CD4-positive, alpha-beta T cell treated with Interleukin-1 beta for 1 hour (primary cell): Measurements from ENCODE around the gene PSME1.
"Not testable (repeated sequence)": the region's sequence is repeated elsewhere in the genome, so short reads cannot be mapped to it uniquely, and the experiment has no call there.

Source experiments
- DNase-seq, 2 donors: peaks; one replicate each; pipeline ENCODE4 v3.0.0-alpha.2; 2020 to 2022

PSME1 gene

GRCh38 chr14:24105609-24106239 is 30.3 kb upstream of the PSME1 start:
- DNase-seq: not testable (repeated sequence)

GRCh38 chr14:24106672-24107271 is 29.2 kb upstream of the PSME1 start:
- DNase-seq: no peak

GRCh38 chr14:24108336-24108874 is 27.6 kb upstream of the PSME1 start:
- DNase-seq: no peak

- DNase-seq: no peak
Measured at GRCh38 chr14:24110060-24110459, 25.9 kb upstream of the PSME1 start.

GRCh38 chr14:24110523-24110922 is 25.5 kb upstream of the PSME1 start:
- DNase-seq: no peak

GRCh38 chr14:24113379-24113800 is 22.6 kb upstream of the PSME1 start:
- no peak for DNase-seq

- peak; percentile 80 to 86 for DNase-seq
Measured at GRCh38 chr14:24113801-24114531, 22.0 kb upstream of the PSME1 start.

GRCh38 chr14:24114532-24115421 is 21.2 kb upstream of the PSME1 start, which contains the start of the genes DCAF11 and NRL:
Gene DCAF11, plus strand, starts transcription at chr14:24114777. Its CDS starts 818 bp downstream, at chr14:24115595.
Gene NRL, minus strand, starts transcription at chr14:24114949. Its CDS starts 32,101 bp downstream, at chr14:24082848.
- DNase-seq: peak; percentile 99 to 100

GRCh38 chr14:24115422-24116127 is 20.4 kb upstream of the PSME1 start:
- DNase-seq: no peak

- DNase-seq: no peak
Measured at GRCh38 chr14:24116128-24116814, 19.7 kb upstream of the PSME1 start.

GRCh38 chr14:24117179-24117578 is 18.8 kb upstream of the PSME1 start:
- DNase-seq: no peak

GRCh38 chr14:24119691-24120090 is 16.3 kb upstream of the PSME1 start:
- DNase-seq: no peak

GRCh38 chr14:24121210-24121609 is 14.8 kb upstream of the PSME1 start:
- DNase-seq: no peak

GRCh38 chr14:24122416-24122815 is 13.6 kb upstream of the PSME1 start:
- no peak for DNase-seq

GRCh38 chr14:24122898-24123297 is 13.1 kb upstream of the PSME1 start:
- DNase-seq: no peak

GRCh38 chr14:24123424-24124417 is 12.3 kb upstream of the PSME1 start:
- DNase-seq: no peak

GRCh38 chr14:24126939-24127338 is 9.1 kb upstream of the PSME1 start:
- no peak for DNase-seq

- no peak for DNase-seq
Measured at GRCh38 chr14:24127673-24128072, 8.3 kb upstream of the PSME1 start.

GRCh38 chr14:24129410-24129998 is 6.5 kb upstream of the PSME1 start:
- DNase-seq: no peak

GRCh38 chr14:24130380-24130716 is 5.6 kb upstream of the PSME1 start, which contains the start of gene FITM1:
Gene FITM1, plus strand, starts transcription at chr14:24130659. Its CDS starts 905 bp downstream, at chr14:24131564.
- DNase-seq: no peak
